Measurements from ENCODE around the gene MATR3.

DNA sequence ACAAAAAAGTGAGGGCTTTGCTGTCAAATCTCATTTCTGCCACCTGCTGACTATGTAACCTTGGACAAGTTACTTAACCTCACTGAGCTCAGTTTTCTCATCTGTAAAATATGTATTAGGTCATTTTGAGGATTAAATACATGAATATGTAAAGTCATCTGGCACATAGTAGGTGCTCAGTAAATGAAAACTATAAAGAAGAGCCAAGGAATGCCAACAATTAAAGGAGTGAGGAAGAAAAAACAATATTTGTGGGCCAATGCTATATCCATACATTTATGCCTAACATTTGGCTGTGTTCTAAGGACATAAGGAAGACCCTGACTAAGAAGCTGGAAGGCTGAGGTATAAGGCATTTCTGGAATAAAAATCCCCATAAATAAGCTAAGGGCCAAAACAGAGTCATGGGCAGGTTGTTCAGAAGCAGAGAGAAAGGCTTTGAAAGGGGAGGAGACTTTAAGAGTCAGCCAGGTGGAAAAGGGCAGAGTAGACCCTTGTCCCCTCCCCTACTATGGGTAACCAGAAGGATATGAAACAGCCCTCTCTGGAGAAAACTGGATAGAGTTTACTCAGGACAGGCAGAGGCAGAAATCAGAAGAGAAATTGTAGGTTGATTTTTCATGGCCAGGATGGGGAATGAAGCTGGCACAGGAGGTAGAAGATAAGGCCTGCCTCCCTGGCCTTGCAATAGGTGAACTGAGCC lies 47.8 kb upstream of the MATR3 start:
- TF ChIP-seq GATA3 (IDR thresholded peaks at IDR 0.05; ENCODE audit: low read depth, low read length) (no peak), GATA2 (IDR thresholded peaks at IDR 0.05; ENCODE audit: low read depth, low read length) (no peak)
